GF-D8 (cell line): ENCODE measurements around the gene CDC42BPA.
"Not testable (repeated sequence)": the region's sequence is repeated elsewhere in the genome, so short reads cannot be mapped to it uniquely, and the experiment has no call there.

Experiments
- DNase-seq: peaks from one replicate; lab custom pipeline; 2025; lab: John Stamatoyannopoulos, UW

CDC42BPA gene

DNA sequence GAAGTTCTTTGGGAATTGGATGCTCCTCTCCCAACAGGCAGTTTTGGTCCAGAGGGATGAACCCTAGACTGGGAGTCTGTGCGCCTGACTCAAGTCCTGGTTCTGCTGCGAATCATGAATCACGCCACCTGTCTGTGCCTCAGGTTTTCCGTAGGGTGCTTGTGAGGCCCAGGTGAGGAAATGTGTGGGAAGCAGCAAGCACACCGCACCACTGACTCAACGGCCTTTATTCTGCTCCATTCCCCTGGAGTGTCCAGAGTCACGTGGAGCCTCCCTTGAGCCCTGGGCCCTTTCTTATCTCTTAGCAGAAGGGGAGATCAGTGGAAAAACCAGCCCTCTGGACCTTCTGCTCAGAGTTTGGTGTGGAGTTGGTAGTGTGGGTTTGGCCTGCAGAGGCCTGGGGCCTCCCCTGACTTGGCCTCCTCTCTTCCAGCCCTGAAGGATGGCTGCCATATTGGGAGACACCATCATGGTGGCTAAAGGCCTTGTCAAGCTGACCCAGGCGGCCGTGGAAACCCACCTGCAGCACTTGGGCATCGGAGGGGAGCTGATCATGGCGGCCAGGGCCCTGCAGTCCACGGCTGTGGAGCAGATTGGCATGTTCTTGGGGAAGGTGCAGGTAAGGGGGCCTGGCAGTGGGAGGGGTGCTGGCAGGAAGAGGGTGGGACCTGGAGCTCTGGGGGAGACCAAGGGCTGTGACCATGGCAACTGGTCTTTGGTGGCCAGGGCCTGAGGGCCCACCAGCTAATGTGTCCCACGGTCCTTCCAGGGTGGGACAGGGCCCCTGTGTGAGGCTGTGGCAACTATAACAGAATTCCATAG is 357.1 kb downstream of the CDC42BPA start:
- no peak for DNase-seq

DNA sequence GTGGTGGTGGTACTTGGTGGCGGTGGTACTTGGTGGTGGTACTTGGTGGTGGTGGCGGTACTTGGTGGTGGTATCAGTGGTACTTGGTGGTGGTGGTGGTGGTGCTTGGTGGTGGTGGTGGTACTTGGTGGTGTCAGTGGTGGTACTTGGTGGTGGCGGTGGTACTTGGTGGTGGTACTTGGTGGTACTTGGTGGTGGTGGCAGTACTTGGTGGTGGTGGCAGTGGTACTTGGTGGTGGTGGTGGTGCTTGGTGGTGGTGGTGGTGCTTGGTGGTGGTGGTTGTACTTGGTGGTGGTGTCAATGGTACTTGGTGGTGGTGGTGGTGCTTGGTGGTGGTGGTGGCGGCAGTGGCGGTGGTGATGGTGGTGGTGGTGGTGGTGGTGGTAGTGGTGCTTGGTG is 358.0 kb downstream of the CDC42BPA start:
- DNase-seq: no peak

DNA sequence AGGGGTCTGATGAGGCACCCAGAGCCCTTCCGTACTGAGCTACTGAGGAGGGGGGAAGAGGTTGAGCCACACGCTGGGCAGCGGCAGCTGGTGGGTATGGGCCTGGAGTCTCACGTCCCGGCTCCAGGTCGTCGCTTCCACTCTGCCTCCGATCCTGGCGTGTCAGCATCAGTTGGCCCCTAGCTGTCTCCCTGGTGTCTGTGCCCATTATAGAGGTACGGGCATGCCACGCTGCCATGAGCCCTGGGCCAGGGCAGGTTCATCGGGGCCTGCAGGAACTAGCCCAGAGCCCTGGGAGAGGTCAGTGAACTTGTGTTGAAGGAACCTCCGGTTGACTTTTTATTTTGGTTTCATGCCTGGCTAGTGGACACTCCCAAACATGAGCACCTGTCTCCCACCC is 360.0 kb downstream of the CDC42BPA start:
- no peak for DNase-seq

DNA sequence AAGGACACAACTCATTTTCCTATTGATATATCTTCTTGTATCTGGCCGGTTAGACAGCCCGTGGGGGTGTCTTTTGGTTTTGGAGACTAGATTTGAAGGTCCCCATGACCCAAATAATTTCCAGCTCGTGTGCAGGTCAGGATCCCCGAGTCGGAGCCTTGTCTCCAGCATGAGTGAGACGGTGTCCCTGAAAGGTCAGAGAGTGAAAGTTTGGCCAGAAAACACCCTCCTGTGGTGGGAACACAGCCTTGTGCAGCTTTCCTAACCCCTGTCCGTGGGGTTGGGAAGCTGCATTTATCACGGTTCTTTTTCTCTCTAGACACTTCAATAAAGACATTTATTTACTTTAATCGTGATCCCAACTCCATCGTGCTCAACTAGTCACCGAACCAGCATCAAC is 360.6 kb downstream of the CDC42BPA start:
- DNase-seq: no peak

DNA sequence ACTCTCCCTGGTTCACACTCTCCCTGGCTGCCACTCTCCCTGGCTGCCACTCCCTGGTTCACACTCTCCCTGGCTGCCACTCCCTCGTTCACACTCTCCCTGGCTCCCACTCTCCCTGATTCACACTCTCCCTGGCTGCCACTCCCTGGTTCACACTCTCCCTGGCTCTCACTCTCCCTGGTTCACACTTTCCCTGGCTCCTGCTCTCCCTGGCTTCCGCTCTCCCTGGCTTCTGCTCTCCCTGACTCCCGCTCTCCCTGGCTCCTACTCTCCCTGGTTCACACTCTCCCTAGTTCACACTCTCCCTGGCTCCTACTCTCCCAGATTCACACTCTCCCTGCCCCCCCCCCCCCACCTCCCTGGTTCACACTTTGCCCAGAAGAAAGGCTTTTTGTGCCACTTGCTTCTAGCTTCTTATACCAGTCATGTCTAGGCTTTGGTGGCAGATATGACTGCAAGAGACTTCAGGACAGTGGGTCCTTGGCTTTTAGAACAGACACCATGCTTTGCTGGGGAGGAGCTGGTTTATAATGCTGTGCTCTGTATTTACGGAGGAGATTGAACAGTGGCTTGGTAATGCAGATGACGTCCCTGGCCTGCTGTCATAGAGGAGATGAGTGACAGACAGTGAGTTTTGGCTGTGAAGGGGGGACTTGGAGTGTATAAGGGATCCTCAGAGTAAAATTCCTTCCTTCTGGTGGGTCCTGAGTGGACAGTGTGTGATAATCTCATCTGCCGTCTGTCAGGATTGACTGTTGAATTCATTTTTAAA is 361.2 kb downstream of the CDC42BPA start:
- DNase-seq: no peak

DNA sequence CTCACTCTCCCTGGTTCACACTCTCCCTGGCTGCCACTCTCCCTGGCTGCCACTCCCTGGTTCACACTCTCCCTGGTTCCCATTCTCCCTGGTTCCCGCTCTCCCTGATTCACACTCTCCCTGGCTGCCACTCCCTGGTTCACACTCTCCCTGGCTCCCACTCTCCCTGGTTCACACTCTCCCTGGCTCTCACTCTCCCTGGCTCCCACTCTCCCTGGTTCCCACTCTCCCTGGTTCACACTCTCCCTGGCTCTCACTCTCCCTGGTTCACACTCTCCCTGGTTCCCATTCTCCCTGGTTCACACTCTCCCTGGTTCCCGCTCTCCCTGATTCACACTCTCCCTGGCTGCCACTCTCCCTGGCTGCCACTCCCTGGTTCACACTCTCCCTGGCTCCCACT is 362.4 kb downstream of the CDC42BPA start:
- DNase-seq: not testable (repeated sequence)

DNA sequence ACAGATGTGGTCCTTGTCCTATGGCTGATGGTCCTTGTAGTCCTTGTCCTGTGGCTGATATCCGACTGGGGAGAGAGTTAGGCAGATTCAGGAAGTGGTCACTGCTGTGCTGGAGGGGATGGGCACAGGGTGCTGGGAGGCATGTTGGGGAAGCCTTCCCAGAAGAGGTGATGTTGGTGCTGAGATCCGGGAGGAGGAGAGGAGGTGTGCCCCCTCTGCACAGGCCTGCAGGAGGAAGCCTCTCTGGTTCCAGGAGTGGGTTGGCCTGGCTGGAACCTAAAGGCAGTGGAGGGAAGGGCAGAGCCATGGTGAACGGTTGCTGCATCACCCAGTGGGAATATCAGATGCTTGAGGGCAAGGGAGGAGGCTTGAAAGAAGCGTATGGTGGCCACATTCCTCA is 363.5 kb downstream of the CDC42BPA start:
- DNase-seq: no peak

DNA sequence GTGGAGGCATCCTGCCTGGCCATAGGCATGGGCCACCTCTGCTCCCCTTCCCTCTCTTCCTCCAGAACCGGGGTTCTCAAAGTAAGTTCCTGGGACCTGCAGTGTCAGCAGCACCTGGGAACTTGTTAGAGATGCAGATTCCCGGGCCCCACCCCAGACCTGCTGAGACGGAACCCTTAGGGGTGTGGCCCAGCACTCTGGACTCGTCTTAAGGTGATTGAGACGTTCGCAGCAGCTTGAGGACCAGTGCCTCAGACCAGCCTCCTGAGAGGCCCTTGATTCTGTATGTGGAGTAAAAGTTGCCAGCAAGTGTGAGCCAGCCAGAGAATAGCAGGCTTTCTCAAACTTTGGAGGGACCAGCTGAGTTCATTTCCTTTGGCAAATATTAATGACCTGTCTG is 364.0 kb downstream of the CDC42BPA start:
- no peak for DNase-seq

DNA sequence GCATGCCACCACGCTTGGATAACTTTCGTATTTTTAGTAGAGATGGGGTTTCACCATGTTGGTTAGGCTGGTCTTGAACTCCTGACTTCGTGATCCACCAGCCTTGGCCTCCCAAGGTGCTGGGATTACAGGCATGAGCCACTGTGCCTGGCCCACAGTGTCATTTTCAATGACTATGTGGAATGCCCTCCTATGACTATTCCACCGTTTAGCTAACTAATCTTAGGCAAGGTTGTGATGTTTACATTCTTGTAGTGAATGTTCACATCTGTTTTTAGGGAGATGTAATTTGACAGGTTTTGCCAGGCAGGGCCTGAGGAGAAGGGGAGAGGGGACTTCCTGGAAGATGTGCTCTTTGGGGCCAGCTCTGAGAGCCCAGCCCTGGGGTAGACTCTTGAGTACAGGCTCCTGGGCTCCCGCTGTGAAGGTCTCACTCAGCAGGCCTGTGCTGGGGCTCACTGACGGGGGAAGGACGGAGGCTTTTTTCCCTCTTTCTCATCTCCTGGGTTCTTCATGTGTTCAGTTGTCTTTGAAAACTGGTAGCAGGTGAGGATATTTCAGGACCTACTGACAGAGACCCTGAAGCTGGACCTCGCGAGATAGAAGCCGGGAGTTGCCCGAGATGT is 365.0 kb downstream of the CDC42BPA start:
- DNase-seq: no peak

DNA sequence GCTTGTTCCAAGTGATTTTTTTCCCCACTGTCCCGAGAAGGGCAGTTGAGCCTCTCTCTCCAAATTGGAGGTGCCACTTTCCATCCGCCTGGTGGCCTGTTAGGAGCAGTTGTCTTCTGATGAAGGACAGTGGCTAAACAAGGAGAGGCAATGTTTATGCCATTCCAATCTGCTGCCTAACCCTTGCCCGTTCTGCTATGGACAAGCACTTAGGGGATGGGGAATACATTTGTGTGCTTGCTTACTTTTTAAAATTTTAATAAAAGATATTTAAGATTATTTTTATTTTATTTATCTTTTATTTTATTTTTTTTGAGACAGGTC is 366.2 kb downstream of the CDC42BPA start:
- DNase-seq: no peak

DNA sequence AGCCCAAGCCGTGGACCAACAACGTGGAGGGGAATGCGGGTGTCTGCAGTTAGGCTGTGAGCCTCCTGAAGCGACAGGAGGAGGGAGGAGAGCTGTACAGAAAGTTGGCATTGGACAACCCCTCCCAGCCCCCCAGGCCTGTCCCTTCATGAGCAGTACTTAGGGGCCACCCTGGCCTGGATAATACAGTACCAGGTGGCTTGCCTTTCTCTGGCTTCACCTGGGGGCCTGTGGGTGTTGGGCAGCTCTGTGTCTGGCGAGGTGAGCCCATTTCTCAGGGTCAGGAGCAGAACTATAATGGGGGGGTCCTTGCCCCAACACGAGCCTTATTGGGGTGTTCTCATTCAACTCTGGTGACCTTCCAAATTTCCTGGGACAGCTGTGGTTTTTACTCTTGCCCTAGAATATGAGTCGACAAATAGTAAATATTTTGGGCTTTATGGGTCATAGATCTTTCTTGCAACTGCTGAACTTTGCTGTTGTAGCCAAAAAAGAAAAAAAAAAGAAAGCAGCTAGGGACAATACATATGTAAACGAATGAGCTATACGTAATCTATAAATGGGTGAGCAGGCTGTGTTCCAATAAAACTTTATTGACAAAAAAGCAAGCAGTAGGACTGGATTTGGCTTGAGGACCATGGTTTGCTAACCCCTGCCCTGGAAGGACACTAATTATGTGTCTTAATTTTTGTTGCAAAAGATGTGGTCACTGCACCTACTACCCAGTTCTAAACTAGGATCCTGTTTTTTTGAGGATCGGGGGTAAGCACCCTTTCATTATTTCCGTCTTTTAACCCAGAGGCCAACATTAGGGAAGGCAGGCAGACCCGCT is 366.8 kb downstream of the CDC42BPA start:
- DNase-seq: no peak

DNA sequence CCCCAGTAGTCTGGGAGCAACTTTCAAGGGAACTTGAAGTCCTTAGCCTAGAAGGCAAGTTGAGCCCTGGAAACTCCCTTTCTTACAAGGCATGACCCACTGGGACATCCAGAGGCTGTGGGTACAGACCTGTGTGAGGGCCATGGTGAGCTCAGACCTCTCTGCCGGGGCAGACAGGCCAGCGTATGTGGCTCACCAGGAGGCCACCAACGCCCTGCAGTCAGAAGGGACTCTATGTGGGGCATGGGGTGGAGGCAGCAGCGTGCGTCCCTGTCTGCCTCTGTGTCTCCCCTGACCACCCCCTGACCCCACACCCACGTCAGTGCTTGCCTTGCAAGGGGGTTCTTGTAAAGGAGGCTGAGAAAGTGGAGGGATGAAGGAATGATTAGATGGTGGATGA is 367.4 kb downstream of the CDC42BPA start:
- DNase-seq: no peak

DNA sequence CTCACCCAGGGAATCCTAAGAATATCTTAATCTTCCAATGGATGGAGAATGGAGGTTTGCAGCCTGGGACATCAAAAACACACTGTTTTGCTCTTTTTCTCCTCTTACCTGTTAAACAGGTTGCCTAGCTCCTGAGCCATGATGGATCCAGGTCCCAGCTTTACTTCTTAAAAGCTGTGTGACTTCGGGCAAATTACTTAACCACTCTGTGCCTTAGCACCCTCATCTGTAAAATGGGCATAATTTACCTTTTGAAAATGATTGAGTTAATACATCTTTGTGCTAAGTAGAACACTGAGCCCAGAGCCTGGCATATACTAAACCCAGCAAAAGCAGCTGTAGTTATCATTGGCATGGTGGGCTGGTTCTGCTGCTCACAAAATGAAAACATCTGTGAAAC is 368.0 kb downstream of the CDC42BPA start:
- no peak for DNase-seq

DNA sequence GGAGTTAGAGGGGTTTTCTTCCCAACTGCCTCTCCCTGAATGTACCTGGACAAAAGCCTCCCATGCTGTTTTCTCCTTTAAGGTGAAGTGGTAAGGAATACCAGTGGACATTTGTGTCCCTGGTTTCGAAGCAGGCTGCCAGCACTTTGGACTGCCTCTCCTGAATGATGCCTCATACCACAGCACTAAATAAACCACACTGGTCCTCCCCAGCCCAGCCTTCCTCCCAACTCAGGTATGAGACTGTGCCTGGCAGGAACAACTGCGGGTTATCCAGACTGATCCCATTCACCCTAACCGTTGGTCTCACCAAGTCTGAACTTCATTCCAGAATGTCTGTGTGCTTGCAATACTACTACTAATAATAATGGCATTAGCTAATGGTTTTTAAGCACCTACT is 368.9 kb downstream of the CDC42BPA start:
- DNase-seq: no peak

DNA sequence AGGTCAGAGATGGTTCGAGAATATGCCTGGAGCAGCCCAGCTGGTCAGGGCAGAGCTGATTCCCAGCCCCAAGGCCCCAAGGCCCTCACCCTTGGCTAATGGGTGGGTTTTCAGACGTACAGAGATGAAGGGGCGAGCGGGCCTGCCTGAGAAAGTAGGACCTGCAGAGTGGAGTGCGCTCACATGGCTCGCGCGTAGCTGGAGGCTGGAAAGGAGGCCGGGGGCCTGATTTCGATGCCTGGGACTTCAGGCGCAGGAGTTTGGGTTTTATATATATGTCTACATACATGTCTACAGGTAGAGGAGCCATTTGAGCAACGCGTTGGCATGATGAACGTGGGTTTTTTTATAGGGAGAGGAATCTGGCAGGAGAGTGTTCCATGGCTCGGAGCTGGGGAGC is 369.3 kb downstream of the CDC42BPA start:
- no peak for DNase-seq

DNA sequence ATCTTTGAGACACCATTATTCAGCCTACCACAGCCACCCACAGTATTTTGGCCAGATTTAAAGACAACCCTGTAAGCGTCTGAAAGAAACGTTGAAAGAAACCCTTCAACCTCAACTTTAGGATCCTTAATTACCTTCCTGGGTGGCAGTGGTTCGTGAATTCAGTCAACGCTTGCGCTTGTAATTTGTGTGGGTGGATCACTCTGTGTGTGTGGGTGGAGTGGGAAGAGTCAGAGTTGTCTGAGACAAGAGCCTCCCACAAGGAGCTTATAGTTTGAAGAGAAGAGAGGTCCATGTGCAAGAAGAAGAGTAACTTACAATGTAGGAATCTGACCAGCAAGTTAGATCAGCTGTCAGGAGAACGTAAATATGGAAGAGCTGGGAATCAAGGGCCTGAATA is 369.8 kb downstream of the CDC42BPA start:
- DNase-seq: no peak

DNA sequence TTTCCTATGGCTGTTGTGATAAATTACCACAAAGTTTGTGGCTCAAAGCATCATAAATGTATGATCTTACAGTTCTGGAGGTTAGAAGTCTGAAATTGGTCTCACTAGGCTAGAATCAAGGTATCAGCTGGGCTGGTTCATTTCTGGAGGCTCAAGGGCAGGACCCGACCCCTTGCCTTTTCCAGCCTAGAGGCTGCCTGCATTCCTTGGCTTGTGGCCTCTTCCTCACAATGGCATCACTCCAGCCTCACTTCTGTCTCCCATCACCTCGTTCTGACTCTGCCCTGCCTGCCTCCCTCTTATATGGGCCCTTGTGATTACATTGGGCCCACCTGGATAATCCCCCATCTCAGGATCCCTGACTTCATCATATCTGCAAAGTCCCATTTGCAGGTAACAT is 370.2 kb downstream of the CDC42BPA start:
- no peak for DNase-seq

DNA sequence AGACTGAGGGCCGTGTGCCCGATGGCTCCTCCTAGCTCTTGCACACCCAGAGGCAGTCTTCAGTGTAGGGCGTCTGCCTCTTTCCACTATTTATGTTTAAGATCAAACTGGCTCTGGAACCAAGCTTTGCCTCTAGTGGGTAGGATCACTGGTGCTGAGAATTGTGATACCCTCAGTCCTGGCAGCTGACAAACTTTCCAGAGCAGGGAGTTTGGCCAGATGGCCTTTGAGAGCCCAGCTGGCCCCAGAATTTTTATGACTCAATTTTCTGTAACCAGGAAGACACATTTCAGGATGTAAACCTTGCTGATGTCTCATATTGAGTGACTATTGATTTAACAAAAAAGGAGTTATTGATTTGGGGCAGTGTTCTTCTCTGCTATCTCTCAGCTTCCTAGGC is 371.5 kb downstream of the CDC42BPA start:
- DNase-seq: no peak

DNA sequence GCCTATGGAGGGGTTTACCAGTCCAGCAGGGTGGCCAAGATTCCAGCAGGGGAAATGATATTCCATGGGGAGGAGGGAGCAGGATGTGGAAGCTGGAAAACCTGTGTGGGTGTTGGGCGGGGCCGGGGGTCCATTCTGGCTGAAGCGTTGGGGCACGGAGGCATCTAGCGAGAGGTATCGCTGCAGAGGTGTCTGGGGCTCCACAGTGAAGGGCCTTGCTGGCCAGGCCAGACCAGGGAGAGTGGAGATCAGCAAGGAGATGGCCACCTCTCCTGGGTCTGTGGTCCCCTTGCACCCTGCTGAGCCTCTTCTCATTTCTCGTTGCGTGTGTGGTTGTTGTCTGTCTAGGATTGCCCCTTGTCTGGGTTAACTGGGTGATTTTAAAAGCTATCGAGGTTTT is 372.0 kb downstream of the CDC42BPA start:
- no peak for DNase-seq

DNA sequence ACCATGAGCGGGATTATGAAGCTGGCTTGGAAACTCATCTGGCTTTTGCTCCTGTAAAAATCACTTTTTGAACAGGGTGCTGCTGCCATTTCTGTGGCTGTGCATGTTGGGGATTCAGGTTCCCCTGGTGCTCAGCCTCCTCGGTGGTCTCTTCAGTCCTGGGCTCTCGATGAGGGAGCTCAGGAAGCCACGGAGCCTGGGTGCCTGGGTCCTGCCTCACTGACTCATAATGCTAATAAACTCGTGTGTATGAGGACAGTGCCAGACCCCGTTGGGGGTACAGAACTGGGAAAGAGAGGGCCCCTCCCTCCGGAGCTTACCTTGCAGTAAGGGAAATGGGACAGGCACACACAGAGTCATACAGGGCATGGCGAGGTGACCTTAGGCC is 372.4 kb downstream of the CDC42BPA start:
- DNase-seq: no peak

DNA sequence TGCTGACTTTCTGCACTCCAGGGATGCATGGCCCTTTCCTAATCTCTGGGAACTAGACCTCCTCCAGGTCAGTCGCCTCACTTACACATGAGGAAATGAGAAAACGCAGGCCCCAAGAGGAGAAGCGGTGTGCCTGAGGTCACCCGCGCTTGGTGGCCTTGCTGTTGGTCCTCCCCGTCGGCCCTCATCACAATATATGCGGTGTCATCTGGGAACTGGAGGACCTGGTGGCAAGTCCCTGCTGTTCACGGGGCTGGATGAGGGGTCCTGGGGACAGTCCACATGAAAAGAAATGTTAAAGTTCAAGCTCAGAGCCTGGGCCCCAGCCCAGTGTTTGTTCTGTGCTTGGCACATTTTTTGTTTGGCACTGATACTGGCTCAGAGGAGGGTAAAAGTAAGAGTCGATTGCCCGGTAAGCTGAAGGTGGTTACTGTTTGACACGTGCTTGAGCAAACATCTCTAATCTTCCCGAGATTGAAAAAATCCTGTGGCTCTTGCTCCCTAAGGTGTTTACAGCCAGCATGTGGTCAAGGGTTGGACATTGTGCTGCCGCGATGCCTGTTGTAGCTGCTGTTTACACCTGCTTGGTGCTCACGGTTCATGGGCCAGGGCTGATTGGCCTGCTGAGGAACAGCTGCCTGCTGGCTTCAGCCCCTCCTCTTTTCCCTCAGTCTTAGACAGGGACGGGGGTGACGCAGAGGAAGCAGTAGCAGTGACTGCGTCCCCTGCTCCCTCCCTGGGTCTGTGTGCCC is 373.0 kb downstream of the CDC42BPA start:
- no peak for DNase-seq

DNA sequence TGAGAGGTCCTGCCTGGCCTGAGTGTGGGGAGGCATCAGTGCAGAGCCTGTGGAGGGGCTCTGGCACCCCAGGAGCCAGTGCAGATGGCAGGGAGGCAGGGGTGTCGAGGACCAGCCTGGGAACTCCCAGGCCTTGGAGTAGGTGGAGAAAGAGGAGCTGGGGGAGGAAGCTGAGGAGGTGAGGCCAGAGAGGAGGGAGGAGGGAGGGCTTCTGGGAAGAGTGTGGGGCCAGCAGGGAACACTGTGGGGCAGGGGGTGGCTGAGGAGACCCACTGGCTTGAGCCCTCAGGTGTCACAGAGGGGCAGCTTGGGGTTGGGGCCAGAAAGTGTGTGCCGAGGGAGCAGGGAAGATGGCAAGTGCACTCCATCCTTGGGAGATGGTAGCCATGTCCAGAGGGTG is 374.4 kb downstream of the CDC42BPA start:
- no peak for DNase-seq
